C4-2B (cell line): ENCODE measurements around the gene COQ10A.

Source experiments
- CTCF ChIP-seq: fragments of 450-650 bp; conservative IDR thresholded peaks from 2 replicates; pipeline ENCODE4 v1.5.1; 2017; ENCODE audit warnings: mild to moderate bottlenecking
- ZFX ChIP-seq: fragments of 450-650 bp; IDR thresholded peaks from 2 replicates; pipeline ENCODE4 v1.6.1; 2017

- TF ChIP-seq CTCF (no peak), ZFX (no peak)
Measured at GRCh38 chr12:56286044-56286830, 19.5 kb downstream of the COQ10A start.
